ENCODE data around the gene GNPDA1. TPM values are rescaled to one million over a fixed set of nuclear protein-coding genes. Genes with fewer than 3 reads are reported as not detected.

GNPDA1 gene
- total RNA-seq, 1 donor from 2014 or later, result 52.0 TPM

- no peak for TF ChIP-seq CTCF (IDR thresholded peaks at IDR 0.05)
- Mint-ChIP-seq H3K9me3 (ENCODE audit: unreplicated experiment) (no peaks in the 10 kb centered on the region), H3K27ac (ENCODE audit: unreplicated experiment) (peak overlapping the region; percentile 98), H3K27me3 (ENCODE audit: unreplicated experiment) (no peaks in the 10 kb centered on the region), H3K4me3 (ENCODE audit: unreplicated experiment) (peak overlapping the region; percentile 94), H3K36me3 (ENCODE audit: unreplicated experiment) (peaks cover 18% of the 10 kb centered on the region), H3K4me1 (ENCODE audit: unreplicated experiment) (peaks cover 32% of the 10 kb centered on the region)
- no peak for DNase-seq (ENCODE audit: extremely low spot score, unreplicated experiment)
These were observed 42.8 kb downstream of the GNPDA1 start for GRCh38 chr5:141969783-141970771.

GRCh38 chr5:141968914-141969608 lies 43.8 kb downstream of the GNPDA1 start, which contains the start of gene RNF14:
Gene RNF14, plus strand, starts transcription at chr5:141969105. Its CDS starts 4,484 bp downstream, at chr5:141973589.
- H3K27ac Mint-ChIP-seq (ENCODE audit: unreplicated experiment), result peak within 1 kb of the TSS; percentile 98
- no peaks in the 10 kb centered on the region for H3K9me3 Mint-ChIP-seq (ENCODE audit: unreplicated experiment)
- H3K4me1 Mint-ChIP-seq (ENCODE audit: unreplicated experiment), result peaks cover 31% of the 10 kb centered on the region
- peaks cover 11% of the 10 kb centered on the region for H3K36me3 Mint-ChIP-seq (ENCODE audit: unreplicated experiment)
- peak within 1 kb of the TSS; percentile 94 for H3K4me3 Mint-ChIP-seq (ENCODE audit: unreplicated experiment)
- no peaks in the 10 kb centered on the region for H3K27me3 Mint-ChIP-seq (ENCODE audit: unreplicated experiment)
- peak; percentile 97 for DNase-seq (ENCODE audit: extremely low spot score, unreplicated experiment)
- peak; percentile 98 for TF ChIP-seq CTCF (IDR thresholded peaks at IDR 0.05)

- Mint-ChIP-seq H3K4me3 (ENCODE audit: unreplicated experiment) (no peak overlapping the region), H3K9me3 (ENCODE audit: unreplicated experiment) (no peaks in the 10 kb centered on the region)
- no peak for TF ChIP-seq CTCF (IDR thresholded peaks at IDR 0.05)
These were observed 45.9 kb downstream of the GNPDA1 start for GRCh38 chr5:141966963-141967333.

GRCh38 chr5:141966275-141966962 lies 46.4 kb downstream of the GNPDA1 start:
- no peaks in the 10 kb centered on the region for H3K36me3 Mint-ChIP-seq (ENCODE audit: unreplicated experiment)
- no peak for DNase-seq (ENCODE audit: extremely low spot score, unreplicated experiment)
- no peak overlapping the region for H3K27ac Mint-ChIP-seq (ENCODE audit: unreplicated experiment)
- H3K9me3 Mint-ChIP-seq (ENCODE audit: unreplicated experiment), result no peaks in the 10 kb centered on the region
- H3K27me3 Mint-ChIP-seq (ENCODE audit: unreplicated experiment), result no peaks in the 10 kb centered on the region
- H3K4me1 Mint-ChIP-seq (ENCODE audit: unreplicated experiment), result peaks cover 24% of the 10 kb centered on the region
- no peak for TF ChIP-seq CTCF (IDR thresholded peaks at IDR 0.05)
- H3K4me3 Mint-ChIP-seq (ENCODE audit: unreplicated experiment), result no peak overlapping the region

More at GRCh38 chr5:141966963-141967333, 45.9 kb downstream of the GNPDA1 start:
- Mint-ChIP-seq H3K36me3 (ENCODE audit: unreplicated experiment) (peaks cover under 1% of the 10 kb centered on the region), H3K4me1 (ENCODE audit: unreplicated experiment) (peaks cover 25% of the 10 kb centered on the region), H3K27me3 (ENCODE audit: unreplicated experiment) (no peaks in the 10 kb centered on the region), H3K27ac (ENCODE audit: unreplicated experiment) (no peak overlapping the region)
- no peak for DNase-seq (ENCODE audit: extremely low spot score, unreplicated experiment)
